ENCODE results near the gene DDAH1. TPM values are rescaled to one million over a fixed set of nuclear protein-coding genes. Genes with fewer than 3 reads are reported as not detected.
A peak's percentile ranks its signal among the peaks of the same experiment; 100 is the strongest.

Gene DDAH1
- total RNA-seq, 1 experiment from 2014 or later = 36.3 TPM

DNA sequence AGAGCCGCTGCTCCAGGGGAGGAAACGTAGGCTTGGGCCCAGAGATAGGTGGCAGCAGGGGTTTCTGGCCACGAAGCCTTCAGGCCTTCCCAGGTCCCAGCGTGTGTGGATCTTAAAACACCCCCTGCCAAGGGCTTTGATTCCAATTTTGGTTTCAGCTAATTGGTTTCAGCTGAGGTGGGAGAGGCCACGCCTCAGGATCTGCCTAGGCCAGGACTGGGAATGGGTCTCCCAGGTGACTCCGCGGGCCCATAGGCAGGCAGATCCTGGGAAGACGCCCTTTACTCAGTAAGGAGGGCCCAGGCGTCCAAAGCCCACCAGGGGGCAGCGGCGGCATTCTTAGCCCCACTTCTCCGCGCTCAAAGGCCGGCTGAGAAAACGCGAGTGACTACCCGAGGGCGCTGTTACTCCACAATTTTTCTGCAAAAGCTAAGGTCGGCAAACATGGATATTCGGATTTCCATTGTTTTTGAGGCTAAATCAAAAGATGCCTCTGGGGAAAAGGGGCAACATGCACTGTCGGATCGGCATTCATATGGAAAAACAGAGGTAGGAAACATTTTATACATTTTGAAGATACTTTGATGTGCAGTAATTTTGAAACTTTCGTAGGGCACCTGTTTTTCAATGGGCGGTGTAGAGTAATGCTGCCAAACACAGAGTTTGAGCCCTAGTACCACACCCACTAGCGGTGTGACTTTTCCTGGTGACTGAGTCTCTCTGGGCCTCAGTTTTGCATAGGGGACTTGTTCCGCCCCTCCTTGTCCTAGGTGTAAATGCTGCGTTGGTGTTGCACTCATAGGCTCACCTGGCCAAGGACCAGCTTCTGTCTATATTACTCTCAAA lies 156.7 kb downstream of the DDAH1 start:
- no peaks in the 10 kb centered on the region for H3K79me1 ChIP-seq (ENCODE audit: insufficient read depth, low read depth, low read length, poor library complexity, severe bottlenecking)
- no CpG with 5 or more reads among the region's 27 CpGs for WGBS (ENCODE audit: extremely low coverage, insufficient read length, low lambda C conversion rate)
- Mint-ChIP-seq H3K36me3 (ENCODE audit: insufficient read depth in 1 of 3, low read depth in 3 of 3) (no peaks in the 10 kb centered on the region), H3K27ac (peak overlapping the region in 1 of 3 experiments; percentile 18; a peak in 1 of 7 replicates), H3K27me3 (ENCODE audit: low read depth) (no peaks in the 10 kb centered on the region), H3K4me1 (peaks cover 18% of the 10 kb centered on the region in 2 experiments), H3K9me3 (no peaks in the 10 kb centered on the region; a peak in 1 of 5 replicates), H3K4me3 (peak overlapping the region; percentile 34; a peak in 4 of 5 replicates)
- no peak overlapping the region for H2AK5ac ChIP-seq (ENCODE audit: insufficient read length, low read length)
- no peak overlapping the region for H4K5ac ChIP-seq (ENCODE audit: insufficient read length, low read depth, low read length)
- H3K27me3 ChIP-seq (ENCODE audit: insufficient read depth, low read length) = no peaks in the 10 kb centered on the region
- no peak overlapping the region for H3K56ac ChIP-seq (ENCODE audit: insufficient read length, low read depth, low read length)
- H3K14ac ChIP-seq (ENCODE audit: insufficient read depth, low read length) = no peak overlapping the region
- H3K4ac ChIP-seq (ENCODE audit: low read depth, low read length) = no peak overlapping the region
- H2BK12ac ChIP-seq (ENCODE audit: insufficient read length, low read depth, low read length) = no peak overlapping the region
- H3K23me2 ChIP-seq (ENCODE audit: insufficient read length, low read depth, low read length, poor library complexity, severe bottlenecking) = no peaks in the 10 kb centered on the region
- H4K91ac ChIP-seq (ENCODE audit: insufficient read length, low read depth, low read length) = no peak overlapping the region
- H2BK20ac ChIP-seq (ENCODE audit: low read depth, low read length, poor library complexity, severe bottlenecking) = no peak overlapping the region
- no peaks in the 10 kb centered on the region for H3K79me2 ChIP-seq (ENCODE audit: insufficient read depth, low read length)
- no peak overlapping the region for H2BK5ac ChIP-seq (ENCODE audit: insufficient read length, low read length)
- H4K8ac ChIP-seq (replicated peaks; ENCODE audit: insufficient read length, low read depth, low read length) = no peak overlapping the region
- H4K20me1 ChIP-seq (ENCODE audit: control insufficient read depth, insufficient read depth, insufficient read length) = no peaks in the 10 kb centered on the region
- H3K18ac ChIP-seq (ENCODE audit: insufficient read length, low read depth, low read length) = no peak overlapping the region
- no peak overlapping the region for H3K23ac ChIP-seq (ENCODE audit: insufficient read length, low read depth, low read length)
- no peak overlapping the region for H2BK15ac ChIP-seq (ENCODE audit: low read depth, low read length)
- H3K4me2 ChIP-seq (ENCODE audit: insufficient read depth, insufficient read length, low read length) = peak overlapping the region; percentile 9
- H3T11ph ChIP-seq (ENCODE audit: low read length) = no peak overlapping the region
- TF ChIP-seq CTCF (conservative IDR thresholded peaks at IDR 0.05) = peak; percentile 98
- no peak overlapping the region for H3K9ac ChIP-seq (ENCODE audit: extremely low read depth, insufficient read length, low read length)
- H3K9me3 ChIP-seq (ENCODE audit: control insufficient read depth, low read depth, low read length) = no peaks in the 10 kb centered on the region
- DNase-seq = peak; percentile 93
- H3K27ac ChIP-seq (ENCODE audit: insufficient read length, low read depth, low read length) = no peak overlapping the region
- peaks cover 7% of the 10 kb centered on the region; the same call in 1 of the 2 replicates for H3K4me1 ChIP-seq (ENCODE audit: insufficient read depth, low read length)
- no peak overlapping the region for H2BK120ac ChIP-seq (ENCODE audit: low read depth, low read length, poor library complexity, severe bottlenecking)
- peak overlapping the region; percentile 79 for H2AFZ ChIP-seq (ENCODE audit: low read length)

Measured in H9 (cell line).